Heart left ventricle (tissue), 13 donors: ENCODE results near the gene UNC80.

Experiments used
- POLR2A ChIP-seq, 2 donors: fragments of 450-650 bp; IDR thresholded peaks; one replicate each; pipeline ENCODE4 v1.6.1; 2017; ENCODE audit warnings: antibody characterized with exemption in 2 of 2, mild to moderate bottlenecking in 2 of 2, moderate library complexity in 2 of 2
- TF ChIP-seq, protein P1 (sequence below), 12 donors: fragments of 200-600 bp; sonication (generic) in 4 of 12; IDR thresholded peaks; one replicate each; pipeline versions ENCODE4 v1.5.0 to v1.8.0; 2018 to 2022; ENCODE audit warnings: antibody characterized with exemption in 12 of 12, mild to moderate bottlenecking in 5 of 12
- donor health status: ischemic (EF 13 %, LVEDD 7.1; RV severe dilation, severe dysfunction).
- donor health status: DM: no; HTN: yes; CAD: no.
- donor health status: DM: no; HTN: no; CAD: no.
- donor health status: ischemic (EF 25% LVEDD 6.9; RV normal size, moderate dysfunction).
- donor health status: ischemic (EF 25% LVEDD 5.7; RV mildly dilated, moderate dysfunction).
- donor health status: ischemic (EF 35%, LVEDD 5.7; RV mildly dilated, moderate dysfunction).
- donor health status: nonischemic (EF 11% LVEDD 7.7; RV severe dilation, severe dysfunction).
- donor health status: DM: yes; HTN: yes; CAD: no.
- donor health status: PGD.
- donor health status: ischemic (EF 29% LVEDD 5.4; RV normal size, mild dysfunction).
- donor health status: nonischemic (EF 23%, LVEDD 6.1; RV moderate dilation, normal function).

DNA sequence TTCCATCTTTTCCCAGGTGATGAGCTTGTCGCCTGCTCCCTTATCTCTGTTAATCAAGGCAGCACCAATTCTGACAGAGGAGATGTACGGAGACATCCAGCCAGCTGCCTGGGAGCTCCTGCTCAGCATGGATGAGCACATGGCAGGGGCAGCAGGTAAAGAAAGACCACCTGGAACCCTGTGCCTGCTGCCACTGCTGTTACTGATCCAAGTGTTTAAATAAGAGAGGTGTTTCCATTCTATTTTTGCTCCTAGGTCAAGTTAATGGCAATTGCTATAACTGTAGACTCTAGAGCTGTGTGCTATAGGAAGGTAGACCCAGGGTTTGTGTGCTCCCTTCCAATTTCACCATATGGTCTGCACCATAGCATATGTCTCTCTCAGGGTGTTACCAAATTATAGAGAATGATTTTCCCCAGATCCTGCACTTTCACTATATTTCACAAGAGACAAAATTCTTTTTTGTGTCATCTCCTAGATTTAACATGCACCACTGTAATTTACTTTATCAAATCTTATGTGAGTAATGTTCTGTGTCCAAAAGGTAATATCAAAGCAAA lies 142.2 kb downstream of the UNC80 start:
- TF ChIP-seq, protein P1, sequence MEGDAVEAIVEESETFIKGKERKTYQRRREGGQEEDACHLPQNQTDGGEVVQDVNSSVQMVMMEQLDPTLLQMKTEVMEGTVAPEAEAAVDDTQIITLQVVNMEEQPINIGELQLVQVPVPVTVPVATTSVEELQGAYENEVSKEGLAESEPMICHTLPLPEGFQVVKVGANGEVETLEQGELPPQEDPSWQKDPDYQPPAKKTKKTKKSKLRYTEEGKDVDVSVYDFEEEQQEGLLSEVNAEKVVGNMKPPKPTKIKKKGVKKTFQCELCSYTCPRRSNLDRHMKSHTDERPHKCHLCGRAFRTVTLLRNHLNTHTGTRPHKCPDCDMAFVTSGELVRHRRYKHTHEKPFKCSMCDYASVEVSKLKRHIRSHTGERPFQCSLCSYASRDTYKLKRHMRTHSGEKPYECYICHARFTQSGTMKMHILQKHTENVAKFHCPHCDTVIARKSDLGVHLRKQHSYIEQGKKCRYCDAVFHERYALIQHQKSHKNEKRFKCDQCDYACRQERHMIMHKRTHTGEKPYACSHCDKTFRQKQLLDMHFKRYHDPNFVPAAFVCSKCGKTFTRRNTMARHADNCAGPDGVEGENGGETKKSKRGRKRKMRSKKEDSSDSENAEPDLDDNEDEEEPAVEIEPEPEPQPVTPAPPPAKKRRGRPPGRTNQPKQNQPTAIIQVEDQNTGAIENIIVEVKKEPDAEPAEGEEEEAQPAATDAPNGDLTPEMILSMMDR (IDR thresholded peaks at IDR 0.05), result no peak
- TF ChIP-seq POLR2A (IDR thresholded peaks at IDR 0.05), result no peak
